Gastroesophageal sphincter (tissue), 3 donors: ENCODE results near the gene GUSB.

Experiments
- POLR2A ChIP-seq, 2 donors: fragments of 450-650 bp; IDR thresholded peaks; one replicate each; pipeline ENCODE4 v1.6.1; 2017; ENCODE audit warnings: antibody characterized with exemption in 2 of 2, mild to moderate bottlenecking in 2 of 2, moderate library complexity in 1 of 2
- POLR2AphosphoS5 ChIP-seq: sonication (generic); formaldehyde crosslinking; IDR thresholded peaks from one replicate; pipeline ENCODE4 v1.6.1; 2017; ENCODE audit warnings: antibody characterized with exemption
- TF ChIP-seq, protein P1 (sequence below), 4 experiments: fragments of 200-600 bp in 2 of 4; fragments of 450-650 bp in 2 of 4; sonication (generic) in 1 of 4; IDR thresholded peaks; one replicate each; pipeline ENCODE4 v1.5.1; 2017 to 2019; ENCODE audit warnings: antibody characterized with exemption in 4 of 4, mild to moderate bottlenecking in 2 of 4, moderate library complexity in 2 of 4

DNA sequence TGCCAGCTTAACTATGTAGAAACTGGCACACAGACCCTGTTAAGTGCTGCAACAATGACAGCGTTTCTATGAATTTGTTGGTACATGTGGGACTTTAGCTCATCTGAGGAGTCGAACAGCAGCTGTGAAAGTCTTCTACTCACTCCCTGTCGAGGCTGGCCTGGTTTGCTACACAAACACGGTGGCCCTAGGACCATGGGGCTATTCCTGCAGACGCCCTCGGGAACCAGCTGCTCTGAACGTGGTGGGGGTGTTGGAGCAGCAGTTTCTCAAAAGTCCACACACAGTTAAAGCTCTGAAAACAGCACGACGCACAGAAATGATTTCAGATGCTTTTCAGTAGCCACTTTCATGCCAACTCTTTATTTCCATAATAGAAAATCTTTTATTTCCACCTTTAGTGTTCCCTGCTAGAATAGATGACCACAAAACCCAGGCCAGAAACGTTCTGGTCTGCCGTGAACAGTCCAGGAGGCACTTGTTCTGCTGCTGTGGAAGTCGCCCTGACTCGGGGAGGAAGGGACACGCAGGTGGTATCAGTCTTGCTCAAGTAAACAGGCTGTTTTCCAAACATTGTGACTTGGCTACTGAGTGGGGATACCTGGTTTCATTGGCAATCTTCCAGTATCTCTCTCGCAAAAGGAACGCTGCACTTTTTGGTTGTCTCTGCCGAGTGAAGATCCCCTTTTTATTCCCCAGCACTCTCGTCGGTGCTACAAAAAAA is 21.5 kb downstream of the GUSB start:
- TF ChIP-seq POLR2AphosphoS5 (no peak), POLR2A (IDR thresholded peaks at IDR 0.05) (no peak)
- TF ChIP-seq, protein P1, sequence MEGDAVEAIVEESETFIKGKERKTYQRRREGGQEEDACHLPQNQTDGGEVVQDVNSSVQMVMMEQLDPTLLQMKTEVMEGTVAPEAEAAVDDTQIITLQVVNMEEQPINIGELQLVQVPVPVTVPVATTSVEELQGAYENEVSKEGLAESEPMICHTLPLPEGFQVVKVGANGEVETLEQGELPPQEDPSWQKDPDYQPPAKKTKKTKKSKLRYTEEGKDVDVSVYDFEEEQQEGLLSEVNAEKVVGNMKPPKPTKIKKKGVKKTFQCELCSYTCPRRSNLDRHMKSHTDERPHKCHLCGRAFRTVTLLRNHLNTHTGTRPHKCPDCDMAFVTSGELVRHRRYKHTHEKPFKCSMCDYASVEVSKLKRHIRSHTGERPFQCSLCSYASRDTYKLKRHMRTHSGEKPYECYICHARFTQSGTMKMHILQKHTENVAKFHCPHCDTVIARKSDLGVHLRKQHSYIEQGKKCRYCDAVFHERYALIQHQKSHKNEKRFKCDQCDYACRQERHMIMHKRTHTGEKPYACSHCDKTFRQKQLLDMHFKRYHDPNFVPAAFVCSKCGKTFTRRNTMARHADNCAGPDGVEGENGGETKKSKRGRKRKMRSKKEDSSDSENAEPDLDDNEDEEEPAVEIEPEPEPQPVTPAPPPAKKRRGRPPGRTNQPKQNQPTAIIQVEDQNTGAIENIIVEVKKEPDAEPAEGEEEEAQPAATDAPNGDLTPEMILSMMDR (IDR thresholded peaks at IDR 0.05), result no peak
